Measurements from ENCODE around the gene FKBP1A.

The FKBP1A gene

DNA sequence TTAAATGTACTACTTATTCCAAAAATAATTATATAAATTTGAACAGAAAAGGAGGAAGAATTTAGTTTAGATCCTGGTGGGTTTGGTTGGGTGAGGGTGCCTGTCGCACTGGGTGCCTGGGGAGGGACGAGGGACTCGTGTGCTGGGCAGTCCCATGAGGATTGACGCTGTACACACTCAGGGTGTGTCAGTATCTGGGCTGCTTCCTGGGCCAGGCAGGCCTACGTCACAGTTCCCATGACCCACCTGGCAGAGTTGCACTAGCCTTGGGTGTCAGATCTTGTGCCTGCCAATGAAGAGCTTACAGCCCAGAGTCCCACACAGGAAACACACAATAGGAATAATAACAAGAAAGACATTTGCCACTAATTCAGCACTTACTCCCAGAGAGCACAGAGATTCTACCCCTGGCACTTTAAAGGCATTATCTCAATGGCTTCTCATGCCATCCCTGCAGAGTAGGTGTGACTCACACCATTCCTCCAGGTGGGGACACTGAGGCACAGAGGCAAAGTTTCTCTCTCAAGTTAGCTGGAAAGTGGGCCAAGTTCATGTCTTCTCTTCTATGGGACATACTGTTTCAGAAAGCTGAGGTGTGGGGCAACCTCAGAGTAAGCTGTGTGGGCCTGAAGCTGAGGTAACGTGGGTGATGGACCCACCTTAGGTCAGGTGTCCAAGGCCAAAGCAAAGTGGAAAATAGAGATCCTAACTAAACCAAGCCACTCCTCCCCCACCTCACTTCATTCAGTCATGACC, 62.6 kb downstream of the FKBP1A start:
- DNase-seq, result no peak

DNA sequence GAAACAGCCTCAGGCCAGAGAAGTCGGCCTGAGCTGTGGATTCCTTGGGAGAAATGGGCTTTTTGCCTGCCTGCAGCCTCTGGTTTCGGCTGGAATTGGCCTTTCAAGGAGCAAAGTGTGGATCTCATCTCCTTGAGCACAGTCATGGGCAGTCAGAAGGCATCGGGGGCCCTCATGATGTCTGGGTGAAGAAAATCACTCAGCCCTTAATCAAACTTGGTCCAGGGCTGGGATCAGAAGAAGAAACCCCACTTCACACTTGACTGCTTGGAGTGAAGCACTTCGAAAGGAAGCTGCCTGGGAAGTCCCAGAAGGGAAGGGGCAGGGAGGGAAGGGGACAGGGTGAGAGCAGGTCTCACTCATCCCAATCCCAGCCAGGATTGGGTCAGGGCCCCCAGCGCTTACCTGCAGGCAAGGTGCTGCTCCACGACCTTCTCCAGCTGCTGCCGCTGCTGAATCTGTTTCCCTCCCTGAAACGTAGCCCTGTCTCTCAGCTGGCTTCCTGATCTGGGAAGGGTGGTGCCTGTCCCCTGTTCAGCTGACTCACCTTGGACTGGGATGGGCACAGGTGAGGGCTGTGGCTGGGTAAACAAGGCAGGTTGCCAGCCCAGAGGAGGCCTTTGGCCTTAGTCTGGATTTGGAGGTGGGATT, 64.0 kb downstream of the FKBP1A start, which contains the start of gene SDCBP2:
TSS of gene SDCBP2 (minus strand) at position 460 of the 651 bp plus-strand sequence. CDS start 8,723 bp downstream, outside the sequence.
- DNase-seq, result no peak

DNA sequence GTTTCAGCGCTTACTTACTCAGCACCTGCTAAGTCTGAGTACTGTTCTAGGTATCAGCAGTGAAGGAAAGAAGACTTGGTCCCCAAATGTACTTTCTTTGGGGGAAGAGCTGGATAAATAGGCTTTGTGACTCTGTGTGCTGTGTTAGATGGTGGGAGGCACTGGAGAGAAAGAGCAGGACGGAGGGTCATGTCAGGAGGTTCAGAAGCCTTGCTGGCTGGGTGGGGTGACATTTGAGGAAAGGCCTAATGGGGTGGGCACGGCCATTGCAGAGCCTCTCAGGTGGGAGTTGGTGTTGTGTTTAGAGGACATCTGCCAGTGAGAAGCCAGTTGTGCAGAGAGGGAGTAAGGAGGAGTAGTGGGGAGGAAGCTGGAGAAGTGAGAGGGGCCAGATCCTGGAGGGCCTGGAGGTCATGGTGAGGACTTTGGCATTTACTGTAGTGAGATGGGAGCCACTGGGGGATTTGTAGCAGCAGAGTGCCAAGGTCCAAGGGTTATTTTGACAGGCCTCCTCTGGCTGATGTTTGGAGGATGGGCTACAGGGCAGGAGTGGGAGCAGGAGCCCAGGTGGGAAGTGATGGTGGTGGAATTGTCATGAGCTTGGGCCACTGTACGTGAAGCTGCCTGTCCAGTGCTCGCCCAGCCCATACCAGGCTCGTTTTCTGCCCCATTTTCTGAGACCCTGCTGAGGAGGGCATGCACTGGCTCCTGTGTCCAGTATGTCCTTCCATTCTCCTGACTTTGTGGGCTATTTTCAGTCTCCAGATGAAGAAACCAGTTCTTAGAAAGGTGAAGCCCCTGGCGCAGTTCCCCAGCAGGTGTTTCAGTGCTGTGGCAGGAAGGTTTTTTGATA, 64.8 kb downstream of the FKBP1A start:
- no peak for DNase-seq

DNA sequence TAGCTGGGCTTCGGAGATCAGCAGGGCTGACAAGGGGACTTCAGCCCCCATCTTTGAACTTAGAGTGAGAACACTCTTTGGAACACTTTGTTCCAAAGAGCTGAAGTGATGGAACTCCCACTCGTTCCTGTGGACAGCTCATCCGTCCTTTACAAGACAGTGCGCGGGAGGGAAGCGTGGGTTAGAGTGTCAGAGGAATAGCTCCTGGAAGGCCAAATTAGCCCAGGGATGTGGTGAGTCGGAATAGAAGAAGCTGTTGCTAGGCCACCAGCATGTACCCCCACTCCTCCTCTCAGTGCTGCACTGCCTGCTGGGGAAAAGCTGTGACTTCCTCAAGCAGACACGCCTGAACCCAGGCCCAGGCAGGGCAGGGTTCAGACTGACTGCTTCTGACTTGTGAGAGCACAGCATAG, 65.6 kb downstream of the FKBP1A start:
- DNase-seq, result peak; percentile 68

DNA sequence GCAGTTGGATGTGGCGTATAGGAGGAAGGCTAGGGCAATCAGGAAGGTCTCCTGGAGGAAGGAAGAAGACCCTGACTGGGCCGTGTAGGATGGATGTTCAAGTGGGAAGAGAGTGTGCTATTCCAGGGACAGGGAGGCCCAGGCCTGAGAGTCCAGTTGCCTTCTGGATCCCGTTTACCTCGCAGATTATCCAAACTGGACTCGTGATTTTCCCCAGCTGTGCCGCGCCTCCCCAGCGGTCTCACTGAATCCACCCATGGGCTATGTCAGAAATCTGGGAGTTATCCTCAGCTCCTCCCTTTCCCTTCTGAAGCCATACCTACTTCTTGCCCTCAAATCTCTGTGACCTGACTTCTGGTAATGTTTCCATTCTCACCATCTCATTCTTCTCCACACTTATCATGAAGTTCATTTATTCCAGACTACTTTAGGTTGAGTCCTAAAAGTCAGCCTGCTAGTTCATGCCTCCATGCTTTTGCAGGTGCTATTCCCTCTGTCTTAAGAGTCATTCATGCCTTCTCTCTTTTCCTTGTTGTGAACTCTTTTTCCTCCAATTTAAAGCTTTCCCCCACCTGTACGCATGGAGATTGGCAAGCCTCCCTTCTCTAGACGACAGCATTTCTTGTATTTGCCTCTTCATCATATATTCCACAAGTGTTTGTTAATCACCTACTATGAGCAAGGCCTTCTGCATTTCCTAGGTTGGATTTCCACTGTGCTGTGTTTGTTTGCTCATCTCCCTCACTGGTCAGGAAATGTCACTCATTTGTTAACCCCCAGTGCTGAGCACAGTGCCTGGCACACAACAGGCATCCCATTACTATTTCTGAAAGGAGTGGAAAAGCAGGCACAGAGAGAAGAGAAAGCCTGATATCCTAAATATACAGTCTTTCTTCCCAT, 66.6 kb downstream of the FKBP1A start:
- no peak for DNase-seq

DNA sequence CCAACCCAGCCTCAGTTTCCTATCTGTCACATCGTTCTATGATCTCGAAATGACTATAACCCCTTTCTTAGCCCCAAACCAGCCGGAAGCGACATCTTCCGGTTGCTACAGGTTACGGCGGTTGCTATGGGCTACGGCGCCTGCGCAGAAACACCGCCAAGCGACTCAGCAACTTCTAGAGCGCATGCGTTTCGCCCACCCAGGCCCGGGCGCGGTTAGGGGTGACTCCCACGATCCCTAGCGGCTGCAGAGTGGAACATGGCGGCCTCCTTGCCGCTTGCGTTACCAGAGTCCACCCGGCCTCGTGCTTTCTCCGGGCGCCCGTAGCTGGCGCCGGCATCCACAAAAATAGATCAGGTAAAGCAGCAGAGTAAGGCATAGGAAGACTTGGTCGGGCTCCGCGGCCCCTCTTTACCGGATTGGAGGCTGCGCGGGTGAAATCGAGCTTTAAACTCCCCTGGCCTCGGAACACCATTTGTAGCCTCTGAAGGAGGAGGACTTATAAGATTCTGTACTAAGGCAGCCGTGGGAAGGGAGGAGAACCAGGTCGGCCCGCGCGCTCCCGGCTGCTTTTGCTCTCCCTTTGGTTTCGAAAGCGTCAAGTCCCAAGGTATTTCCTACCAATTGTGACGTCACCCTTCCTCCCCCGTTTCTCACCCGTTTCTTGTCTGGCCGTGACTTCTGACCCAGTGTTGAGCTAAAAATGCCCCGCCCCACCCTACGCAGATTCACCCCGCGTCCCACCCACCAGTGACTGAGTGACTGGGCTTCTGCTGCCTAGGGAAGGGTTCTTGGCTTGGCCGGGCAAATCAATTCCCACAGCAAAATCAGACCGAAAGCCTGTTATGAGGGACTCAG, 67.5 kb downstream of the FKBP1A start:
- peak; percentile 98 for DNase-seq

DNA sequence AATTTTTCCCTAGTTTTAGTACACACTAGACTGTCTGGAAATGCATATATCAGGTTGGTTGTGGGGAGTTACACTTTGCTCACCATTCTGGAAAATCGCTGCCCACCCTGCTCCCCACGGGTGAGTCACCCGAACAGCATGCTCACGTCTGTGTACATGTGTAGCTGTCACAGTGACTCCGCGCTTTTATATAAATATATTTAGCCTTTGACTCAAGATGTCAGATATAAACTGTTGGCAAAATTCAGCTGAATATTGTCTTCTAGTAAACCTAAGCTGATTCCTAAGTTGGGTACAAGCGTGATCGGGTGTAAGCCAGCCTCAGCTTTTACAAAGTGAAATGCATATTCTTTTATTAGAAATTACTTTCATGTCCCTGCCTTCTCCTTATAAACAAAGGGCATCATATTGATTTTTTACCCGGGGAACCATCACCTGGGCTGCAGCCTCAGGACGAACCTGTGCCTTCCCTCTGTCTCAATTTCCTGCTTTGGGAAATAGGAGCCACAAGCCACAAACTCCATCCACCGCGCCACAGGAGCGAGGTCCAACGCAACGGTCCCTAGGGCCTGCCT, 68.2 kb downstream of the FKBP1A start:
- DNase-seq, result peak; percentile 75

DNA sequence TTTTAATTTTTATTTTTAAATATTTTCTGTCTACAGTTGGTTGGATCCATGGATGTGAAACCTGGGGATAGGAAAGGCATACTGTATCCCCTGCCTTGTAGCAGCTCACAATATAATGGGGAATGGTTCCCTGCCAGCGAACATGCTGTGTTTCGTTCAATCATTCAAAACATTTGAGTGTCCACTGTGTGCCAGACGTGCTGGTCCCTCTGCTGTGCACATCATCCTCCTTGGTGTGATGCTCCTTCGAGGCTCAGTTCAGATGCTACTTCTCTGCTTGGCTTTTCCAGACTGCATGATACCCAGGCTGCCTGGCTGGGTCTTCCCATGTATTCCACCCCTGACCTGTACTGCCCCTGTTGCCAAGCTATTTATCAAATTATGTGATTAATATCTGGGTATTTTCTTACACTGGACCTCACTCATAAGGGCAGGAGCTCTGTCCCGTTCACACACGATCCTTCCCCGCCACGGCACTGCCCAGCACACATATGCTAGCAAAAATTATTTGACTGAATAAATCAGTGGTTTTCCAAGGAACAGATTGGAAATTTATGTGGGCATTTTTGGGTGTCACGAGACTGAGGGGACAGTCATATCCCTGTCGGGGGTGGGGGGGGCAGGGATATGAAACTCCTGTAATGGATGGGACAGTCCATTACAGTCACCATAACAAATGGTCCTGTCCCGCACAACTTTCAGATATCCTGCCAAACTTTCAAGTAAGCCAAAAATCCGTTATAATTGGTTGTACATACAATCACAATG, 68.8 kb downstream of the FKBP1A start:
- no peak for DNase-seq

DNA sequence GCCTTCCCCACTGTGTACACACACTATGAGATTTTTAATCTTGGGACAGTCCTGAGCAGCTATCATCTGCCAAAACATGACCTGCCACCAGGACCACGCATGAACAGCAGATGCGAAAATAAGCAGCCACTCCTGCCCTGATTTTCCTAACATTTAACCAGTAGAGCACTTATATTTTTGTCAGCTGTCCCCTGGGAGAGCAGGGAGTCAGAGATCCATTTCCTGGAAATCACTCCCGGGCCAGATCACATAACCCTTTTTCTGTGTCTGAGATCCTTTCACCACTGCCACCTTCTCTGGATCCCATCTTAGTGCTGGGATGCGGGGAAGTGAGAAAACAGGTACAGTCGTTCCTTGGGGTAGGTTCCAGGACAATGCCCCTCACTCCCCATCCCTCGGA, 69.6 kb downstream of the FKBP1A start:
- no peak for DNase-seq

DNA sequence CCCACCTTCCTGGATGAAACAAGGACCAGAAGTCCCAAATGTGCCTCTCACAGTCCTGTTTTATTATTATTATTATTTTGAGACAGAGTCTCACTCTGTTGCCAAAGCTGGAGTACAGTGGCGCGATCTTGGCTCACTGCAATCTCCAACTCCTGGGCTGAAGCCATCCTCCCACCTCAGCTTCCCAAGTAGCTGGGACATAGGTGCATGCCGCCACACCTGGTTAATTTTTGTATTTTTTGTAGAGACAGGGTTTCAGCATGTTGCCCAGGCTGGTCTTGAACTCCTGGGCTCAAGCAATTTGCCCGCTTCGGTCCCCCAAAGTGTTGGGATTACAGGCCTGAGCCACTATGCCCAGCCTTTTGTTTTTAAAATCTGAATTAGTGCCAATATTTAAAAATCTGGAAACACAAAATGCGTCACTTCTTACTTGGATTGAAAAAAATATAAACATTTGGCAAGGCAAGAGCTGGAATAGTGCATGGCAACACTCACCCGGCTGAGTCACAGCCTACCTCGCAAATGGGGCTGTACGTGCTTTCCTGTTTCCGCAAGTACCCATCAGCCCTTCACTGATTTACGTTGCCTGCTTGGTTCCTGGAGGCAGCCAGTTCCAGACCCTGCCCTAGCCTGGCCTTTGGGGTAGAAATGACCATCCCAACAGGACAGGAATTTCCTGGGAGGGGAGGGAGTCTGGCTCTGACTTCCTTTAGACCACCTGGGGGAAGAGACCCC, 70.2 kb downstream of the FKBP1A start:
- peak; percentile 94 for DNase-seq

DNA sequence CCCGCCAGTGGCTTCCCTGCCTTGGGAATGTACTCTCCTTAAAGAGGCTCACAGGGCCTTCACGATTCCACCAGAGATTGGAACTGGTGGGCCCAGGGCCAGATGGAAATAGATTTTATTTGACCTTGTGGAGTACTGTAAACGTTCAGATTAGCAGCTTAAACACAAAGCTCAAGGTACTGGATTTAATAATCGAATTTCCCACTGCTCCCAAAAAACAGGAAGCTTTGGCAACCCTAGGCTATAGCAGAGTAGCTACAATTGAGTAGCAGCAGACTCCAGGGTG, 71.3 kb downstream of the FKBP1A start:
- no peak for DNase-seq

DNA sequence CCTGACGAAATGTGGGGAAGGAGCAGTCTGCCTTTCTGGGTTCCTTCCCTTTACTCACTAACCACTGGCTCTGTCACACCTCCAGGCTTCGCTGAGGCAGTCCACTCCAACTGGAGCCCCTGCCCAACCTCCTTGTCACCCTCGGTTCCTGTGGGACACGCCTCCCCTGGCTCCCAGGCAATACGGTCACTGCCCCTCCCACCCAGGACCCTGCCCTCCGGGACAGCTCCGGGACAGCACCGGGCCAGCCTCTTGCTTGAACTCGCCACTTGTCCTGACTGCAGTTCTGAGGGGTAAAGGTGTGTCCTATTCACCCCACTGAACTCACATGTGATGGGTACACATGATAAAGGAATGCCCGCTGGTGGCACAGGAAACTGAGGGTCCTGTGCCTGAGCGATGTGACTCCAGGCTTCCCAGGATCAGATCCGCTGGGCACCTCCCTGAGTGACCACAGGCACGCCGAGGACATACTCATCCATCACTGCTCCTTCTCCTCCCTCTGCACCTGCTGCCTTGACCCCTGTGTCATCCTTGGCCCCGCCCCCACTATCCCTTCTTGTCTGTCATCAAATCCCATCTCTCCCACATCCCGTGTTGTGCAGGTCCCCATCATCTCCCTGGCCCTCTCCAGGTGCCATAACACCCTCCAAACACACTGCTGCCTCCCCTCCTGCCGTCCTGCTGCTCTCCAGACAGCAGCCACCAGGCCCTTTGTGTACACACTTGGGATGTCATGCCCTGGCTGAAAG, 71.8 kb downstream of the FKBP1A start:
- DNase-seq, result no peak

DNA sequence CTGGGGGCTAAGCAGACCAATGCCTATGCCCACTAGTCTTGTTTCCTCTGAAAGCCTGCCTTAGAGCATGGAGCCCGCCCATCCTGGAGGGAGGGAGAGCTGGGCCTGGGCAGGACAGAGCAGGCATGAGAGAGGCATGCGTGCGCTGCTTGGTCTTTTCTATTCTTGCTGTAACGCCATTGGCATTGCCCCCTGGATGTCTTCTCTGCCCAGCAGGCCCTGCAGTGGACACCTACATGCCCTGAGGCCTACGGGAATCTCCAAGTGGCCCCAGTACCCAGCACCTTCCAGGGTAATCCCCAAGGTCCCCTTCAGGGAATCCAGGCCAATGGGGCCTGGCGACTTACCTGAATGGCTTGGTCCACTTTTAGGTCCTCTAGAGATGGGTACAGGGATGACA, 72.8 kb downstream of the FKBP1A start:
- no peak for DNase-seq

DNA sequence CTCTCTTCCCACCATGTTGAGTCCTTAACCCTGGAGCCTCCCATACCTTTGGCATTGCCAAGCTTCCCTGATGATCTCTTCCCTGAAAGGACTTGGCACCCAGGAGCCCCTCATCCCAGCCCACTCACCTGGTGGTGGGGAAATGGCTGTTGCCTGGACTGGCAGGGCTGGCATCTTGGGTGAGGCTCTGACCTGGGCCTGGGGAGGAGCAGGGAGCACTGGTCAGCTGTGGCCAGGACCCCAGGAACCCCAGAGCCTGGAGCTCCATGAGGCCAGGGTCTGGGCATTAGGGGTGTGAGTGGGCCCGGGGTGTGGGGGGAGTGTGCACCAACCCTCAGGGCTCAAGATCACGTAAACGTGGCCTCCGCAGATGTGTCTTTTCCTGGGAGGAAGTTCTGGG, 73.4 kb downstream of the FKBP1A start:
- no peak for DNase-seq

DNA sequence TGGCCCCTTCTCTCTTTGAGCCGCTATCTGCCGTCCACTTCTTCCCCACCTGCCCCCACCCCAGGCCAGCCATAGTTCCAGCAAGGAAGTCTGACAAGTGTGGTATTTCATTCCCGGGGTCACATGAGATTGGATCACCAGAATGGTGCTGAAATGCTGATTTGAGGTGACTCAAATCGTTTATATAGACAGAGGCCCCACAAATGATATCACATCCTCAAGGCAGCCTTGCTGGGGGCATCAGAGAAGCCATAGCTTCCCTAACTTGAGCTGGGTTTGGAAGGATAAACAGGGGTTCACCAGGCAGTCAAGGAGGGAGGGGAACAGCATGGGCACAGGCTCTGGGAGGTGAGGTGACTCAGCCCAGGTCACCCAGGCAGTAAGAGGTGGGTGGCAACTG, 73.8 kb downstream of the FKBP1A start:
- DNase-seq, result no peak
